Gastroesophageal sphincter (tissue), 3 donors: ENCODE measurements around the gene CLEC2A.

Experiments used
- CTCF ChIP-seq, 4 experiments: fragments of 200-600 bp in 2 of 4; fragments of 450-650 bp in 2 of 4; sonication (generic) in 1 of 4; IDR thresholded peaks; one replicate each; pipeline ENCODE4 v1.5.1; 2017 to 2019; ENCODE audit warnings: antibody characterized with exemption in 4 of 4, mild to moderate bottlenecking in 2 of 4, moderate library complexity in 2 of 4
- EP300 ChIP-seq: sonication (generic); formaldehyde crosslinking; IDR thresholded peaks from one replicate; pipeline ENCODE4 v1.6.1; 2017; ENCODE audit warnings: antibody characterized with exemption, mild to moderate bottlenecking
- POLR2A ChIP-seq, 2 donors: fragments of 450-650 bp; IDR thresholded peaks; one replicate each; pipeline ENCODE4 v1.6.1; 2017; ENCODE audit warnings: antibody characterized with exemption in 2 of 2, mild to moderate bottlenecking in 2 of 2, moderate library complexity in 1 of 2
- POLR2AphosphoS5 ChIP-seq: sonication (generic); formaldehyde crosslinking; IDR thresholded peaks from one replicate; pipeline ENCODE4 v1.6.1; 2017; ENCODE audit warnings: antibody characterized with exemption

DNA sequence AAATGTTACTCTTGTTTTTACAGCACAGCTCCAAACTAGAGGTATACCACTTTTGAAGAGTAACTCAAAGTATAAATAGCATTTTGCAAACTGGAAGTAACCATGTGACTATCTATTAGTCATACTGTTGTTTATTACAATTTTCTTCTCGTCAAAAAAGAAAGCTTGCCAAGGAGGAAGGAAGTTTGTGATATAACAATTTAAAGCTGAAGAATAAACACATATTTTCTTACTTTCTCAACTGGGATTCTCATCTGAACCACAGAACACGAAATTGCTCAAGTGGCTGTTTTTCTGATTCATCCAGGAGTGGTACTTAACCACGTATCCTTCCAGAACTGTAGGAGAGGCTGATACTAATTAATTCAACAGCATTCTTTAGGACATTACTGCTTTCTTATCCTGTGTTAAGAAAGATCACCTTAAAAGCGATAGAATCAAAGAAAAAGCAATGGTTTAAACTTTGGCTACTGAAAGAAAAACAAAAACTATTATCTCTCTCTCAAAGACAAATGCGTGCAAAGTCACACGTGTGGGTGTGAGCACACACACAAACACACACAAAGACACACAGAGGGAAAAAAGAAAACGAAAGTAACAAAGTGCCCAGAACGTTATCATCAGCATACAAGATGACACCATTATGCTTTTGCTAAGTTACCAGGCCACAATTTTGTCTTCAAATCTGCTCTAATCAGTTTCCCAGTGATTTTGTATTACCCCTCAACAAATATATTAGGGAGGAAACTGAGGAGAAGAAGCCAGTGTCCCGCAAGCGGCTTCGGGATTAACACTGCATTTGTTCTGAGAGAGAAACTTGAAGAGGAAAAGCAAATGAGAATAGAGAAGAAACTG is 62.6 kb downstream of the CLEC2A start, which contains the start of gene CLEC2B:
- TF ChIP-seq CTCF (IDR thresholded peaks at IDR 0.05) (no peak), POLR2AphosphoS5 (peak; percentile 51), POLR2A (IDR thresholded peaks at IDR 0.05) (no peak), EP300 (no peak)
